Fibroblast of upper back skin (primary cell): ENCODE data around the gene PLXDC2.

ENCODE experiments used
- DNase-seq: peaks from one replicate; pipeline ENCODE4 v3.0.0-alpha.2; 2013

The PLXDC2 gene

DNA sequence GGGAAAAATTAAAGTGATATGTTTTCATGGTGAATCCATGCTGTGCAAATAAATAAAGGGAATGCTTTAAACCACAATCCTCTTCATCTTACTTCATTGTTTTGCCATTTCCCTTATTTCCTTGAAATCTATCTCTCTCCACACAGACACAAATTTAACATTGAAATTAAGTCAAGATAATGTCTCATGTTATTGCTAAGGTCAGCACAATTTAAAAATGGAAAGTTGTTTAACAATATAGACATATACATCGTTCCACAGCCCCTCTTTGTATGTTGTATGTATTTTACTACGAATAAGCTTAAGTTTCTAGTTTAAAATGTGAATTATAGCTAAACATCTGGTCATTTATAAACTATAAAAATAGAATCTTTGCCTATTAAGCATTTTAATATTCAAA lies 256.9 kb downstream of the PLXDC2 start:
- no peak for DNase-seq

GRCh38 chr10:20075713-20076112 lies 259.5 kb downstream of the PLXDC2 start:
- DNase-seq = no peak

DNA sequence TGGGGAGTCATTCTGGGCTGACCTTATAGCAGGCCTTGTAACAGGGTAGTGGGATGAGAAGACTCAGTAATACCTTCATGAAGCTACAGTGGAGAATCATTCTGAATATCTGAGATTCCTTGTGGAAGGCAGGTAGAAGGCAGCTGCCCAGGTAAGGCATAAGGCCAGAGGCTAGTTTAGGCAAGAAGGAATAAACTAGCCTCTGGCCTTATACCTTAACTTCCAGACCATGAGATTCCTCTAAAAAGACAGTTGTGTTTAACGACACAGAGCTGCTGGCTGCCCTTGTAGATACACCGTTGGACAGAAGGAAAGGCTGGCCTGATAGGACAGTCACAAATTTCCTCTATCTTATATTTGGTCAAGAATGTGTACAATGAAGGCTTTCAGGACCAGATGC lies 268.2 kb downstream of the PLXDC2 start:
- DNase-seq = no peak

- DNase-seq = no peak
These were observed 268.9 kb downstream of the PLXDC2 start for GRCh38 chr10:20085115-20085514.

DNA sequence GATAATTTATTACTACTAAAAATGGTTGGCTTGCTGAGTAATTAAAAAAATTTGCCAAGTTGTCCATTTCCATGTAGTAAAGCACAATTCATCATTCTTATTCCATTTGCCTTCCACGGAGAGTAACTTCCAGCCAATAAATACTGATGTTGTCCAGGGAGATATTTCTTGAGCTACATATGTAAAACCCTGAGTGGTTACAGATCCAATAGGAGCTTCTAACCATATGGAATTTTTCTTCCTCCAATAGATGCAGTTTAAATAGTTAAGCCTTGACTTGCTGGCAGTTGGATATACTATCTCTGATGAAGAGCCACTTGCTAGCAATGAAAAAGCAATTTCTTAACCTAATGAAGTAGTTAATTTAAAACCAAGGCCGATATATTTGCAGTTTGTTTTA lies 271.1 kb downstream of the PLXDC2 start:
- no peak for DNase-seq

GRCh38 chr10:20088061-20088701 lies 271.9 kb downstream of the PLXDC2 start:
- no peak for DNase-seq

GRCh38 chr10:20089879-20090278 lies 273.6 kb downstream of the PLXDC2 start:
- no peak for DNase-seq

- no peak for DNase-seq
These were observed 274.6 kb downstream of the PLXDC2 start for GRCh38 chr10:20090831-20091230.

GRCh38 chr10:20091698-20092097 lies 275.5 kb downstream of the PLXDC2 start:
- DNase-seq = no peak

- DNase-seq = no peak
These were observed 277.4 kb downstream of the PLXDC2 start for GRCh38 chr10:20093600-20093999.

- peak; percentile 62 for DNase-seq
These were observed 278.2 kb downstream of the PLXDC2 start for GRCh38 chr10:20094226-20094976.

- peak; percentile 13 for DNase-seq
These were observed 283.9 kb downstream of the PLXDC2 start for GRCh38 chr10:20100171-20100570.

DNA sequence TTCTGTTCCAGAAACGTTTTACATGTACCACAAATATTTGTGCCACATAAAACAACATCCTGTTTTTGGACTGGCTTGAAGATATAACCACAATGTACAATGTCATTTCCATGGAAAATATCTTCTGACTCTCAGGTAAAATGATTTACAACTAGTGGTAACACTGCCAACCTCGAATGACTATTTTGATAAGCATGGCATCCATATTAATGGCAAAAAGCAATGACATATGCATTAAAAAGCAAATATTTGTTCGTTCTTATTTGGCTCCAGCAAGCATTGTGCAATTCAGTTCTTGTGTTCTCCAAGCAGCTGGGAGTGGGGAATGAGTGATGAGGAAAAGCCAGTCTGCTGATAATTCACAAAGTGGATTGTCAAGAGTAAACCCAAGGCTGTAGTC lies 289.0 kb downstream of the PLXDC2 start:
- peak; percentile 40 for DNase-seq

GRCh38 chr10:20105931-20106330 lies 289.7 kb downstream of the PLXDC2 start:
- DNase-seq = peak; percentile 84

- no peak for DNase-seq
These were observed 291.8 kb downstream of the PLXDC2 start for GRCh38 chr10:20108021-20108420.

DNA sequence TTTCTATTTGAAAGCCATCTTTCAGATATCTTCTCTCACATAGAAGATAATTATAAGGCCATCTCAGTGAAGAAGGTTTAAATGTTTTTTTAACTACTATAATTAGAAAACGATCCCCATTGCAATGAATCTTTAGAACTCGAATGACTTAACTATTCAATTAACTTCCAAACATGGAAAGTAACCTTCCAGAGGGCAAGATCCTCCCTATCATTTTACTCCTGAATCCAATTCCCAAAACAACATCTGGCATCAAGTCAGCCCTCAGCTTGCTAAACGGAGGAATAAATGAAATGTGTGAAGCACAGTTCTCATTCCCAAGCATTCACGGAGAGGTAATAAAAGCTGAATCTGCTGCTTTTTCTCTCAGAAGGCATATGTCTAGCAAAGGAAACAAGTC lies 293.4 kb downstream of the PLXDC2 start:
- no peak for DNase-seq

DNA sequence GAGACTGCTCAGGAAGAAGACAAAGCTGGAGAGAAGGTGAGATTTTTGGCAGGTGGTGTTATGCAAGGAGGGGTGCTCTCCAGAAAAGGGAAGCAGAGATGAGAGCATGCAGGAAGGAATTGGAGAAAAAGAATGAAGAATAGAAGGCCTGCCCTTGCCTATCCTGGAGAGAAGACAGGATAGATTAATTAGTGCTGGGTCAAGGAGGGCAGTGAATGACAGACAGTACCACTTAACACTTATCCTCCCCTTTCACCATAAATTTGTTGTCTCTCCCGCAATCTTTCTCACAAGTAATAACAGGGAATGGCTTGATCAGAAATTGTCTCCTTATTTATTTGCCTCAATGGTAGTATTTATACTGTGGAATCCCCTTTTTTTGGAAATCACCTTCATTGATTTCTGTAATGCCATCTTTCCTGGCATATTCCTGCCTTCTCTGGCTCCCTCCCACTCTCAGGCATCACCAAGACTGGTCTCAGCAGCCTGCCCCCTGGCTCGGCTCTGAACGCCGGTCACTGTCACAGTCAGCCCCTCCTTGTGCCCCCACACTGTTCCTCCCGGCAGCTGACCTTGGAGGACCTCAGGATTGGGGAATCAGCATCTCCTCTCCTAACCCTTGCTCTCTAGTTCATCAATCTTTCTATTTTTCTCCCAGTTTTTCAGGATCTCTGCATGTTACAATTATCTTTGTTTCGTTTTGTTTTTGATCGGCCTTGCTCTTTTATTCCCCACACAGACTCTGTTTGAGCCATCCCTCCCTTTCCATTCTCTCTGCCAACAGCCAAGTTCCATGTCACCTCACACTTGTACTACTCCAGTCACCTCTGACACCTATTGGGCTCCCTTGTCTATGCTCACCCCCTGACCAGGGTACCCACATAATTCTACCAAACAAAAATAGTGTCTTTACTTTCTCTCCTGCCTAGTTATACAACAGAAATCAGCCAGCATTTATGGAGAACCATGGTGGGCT lies 294.2 kb downstream of the PLXDC2 start:
- DNase-seq = no peak

- DNase-seq = no peak
These were observed 297.9 kb downstream of the PLXDC2 start for GRCh38 chr10:20114179-20114578.

GRCh38 chr10:20115894-20116293 lies 299.7 kb downstream of the PLXDC2 start:
- DNase-seq = no peak

GRCh38 chr10:20117471-20117870 lies 301.2 kb downstream of the PLXDC2 start:
- peak; percentile 26 for DNase-seq

GRCh38 chr10:20118119-20118518 lies 301.9 kb downstream of the PLXDC2 start:
- no peak for DNase-seq

GRCh38 chr10:20128811-20129210 lies 312.6 kb downstream of the PLXDC2 start:
- no peak for DNase-seq

DNA sequence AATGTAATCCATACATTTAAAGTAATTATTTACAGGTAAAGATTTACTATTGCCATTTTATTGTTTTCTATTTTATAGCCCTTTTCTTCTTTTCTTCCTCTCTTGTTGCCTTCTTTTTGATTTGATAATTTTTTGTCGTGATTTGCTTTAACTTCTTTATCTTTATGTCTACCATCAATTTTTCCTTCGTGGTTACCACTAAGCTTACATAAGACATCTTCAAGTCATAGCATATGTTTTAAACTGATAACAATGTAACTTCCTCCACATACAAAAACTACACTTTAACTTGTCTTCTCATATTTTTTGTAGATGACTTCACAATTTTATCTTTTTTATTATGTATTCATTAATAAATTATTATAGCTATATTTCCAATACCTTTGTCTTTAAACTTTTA lies 316.6 kb downstream of the PLXDC2 start:
- DNase-seq = no peak
